GM18909 (cell line): ENCODE results near the gene MAN1A1.

Experiments
- ATAC-seq: cut with Tn5 transposase; IDR thresholded peaks from one replicate; pipeline ENCODE4 v1.9.1; 2021; ENCODE audit warnings: mild to moderate bottlenecking; ENCODE audit not compliant: unreplicated experiment, poor library complexity

MAN1A1 gene

DNA sequence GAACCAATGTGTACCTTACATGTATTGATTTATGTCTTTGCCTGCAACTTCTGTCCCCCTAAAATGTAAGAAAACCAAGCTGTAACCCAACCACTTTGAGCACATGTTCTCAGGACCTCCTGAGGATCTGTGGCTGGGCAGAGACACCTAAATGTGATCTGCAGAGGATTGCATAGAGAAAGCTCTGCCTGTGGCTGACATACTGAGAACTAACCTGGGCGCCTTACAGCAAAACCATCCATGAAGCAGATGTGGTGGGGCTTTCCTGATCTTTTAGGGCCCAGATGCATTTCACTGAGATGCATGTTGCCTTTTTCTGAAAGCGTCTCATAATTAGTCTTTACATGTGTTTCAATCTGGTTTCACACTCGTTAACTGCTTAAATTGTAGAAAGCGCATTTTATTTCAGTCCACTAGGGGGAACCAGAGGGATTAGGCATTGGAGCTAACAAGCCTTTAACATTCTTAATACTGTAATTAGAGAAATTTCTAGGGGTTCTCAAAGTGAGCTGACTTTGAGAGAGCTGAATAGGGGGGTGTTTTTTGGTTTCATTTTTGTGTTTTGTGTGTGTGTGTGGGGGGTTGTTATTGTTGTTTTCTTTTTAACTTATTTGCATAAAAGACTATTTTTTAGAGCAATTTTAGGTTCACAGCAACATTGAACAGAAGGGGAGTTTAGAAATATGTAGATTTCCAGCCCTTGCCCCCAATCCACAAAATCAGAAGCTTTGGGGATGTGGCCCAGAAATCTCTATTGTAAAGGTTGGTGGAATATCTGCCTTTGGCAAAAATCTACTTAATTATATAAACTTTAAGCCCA, 220.2 kb downstream of the MAN1A1 start:
- peak; percentile 87 for ATAC-seq

DNA sequence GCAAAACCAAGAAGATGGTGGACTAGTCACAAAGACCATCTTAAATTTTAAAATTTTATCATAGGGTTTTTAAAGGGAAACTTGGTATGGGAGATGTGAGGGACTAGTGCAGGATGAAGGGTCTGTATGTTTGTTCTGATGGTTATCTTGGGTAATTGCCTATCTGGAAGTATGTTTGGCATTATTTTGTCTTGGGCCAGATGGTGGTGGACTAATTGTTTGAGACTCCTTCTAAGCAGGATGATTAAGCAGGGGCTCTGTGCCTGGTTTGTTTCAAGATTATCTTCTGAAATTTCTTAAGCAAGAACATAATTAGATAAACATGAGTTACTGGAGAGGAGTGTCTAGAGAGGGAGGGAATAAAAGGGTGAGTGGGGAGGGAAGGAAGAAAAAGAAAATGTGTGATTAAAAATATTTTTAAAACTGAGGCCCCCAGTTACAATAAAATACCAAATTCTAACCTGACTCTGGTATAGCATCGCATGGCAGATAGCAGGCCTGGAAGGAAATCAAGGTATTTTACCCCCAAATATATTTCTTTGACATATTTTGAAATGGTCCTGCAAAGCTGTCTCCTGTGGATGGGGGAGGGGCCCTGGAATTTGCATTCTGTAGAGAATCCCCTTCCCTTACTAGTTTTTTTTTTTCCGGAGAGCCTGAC, 221.2 kb downstream of the MAN1A1 start:
- ATAC-seq, result no peak

DNA sequence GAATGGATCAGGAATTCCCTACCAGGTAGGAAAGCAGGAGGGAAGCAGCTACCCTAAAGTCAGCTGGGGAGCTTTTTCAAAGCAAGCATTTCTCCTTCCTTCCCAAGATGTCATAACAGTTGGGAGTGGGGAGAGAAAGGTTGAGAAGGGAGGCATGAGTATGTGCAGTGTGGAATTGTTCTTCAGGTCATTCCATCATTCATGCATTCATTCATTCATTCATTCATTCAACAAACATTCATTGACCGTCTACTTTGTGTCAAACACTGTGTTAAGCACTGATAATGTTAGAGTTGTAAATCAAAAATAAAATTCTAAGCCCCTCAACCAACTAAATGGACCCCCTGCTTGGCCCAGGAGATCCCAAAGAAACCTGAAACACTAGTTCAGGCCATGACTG, 221.9 kb downstream of the MAN1A1 start:
- no peak for ATAC-seq
